NCI-H2227 (cell line): ENCODE data around the gene EIF2S1.

Experiments
- DNase-seq: peaks from one replicate; lab custom pipeline; 2025; ENCODE audit not compliant: unreplicated experiment; lab: John Stamatoyannopoulos, UW

Gene EIF2S1

GRCh38 chr14:67435603-67436002, 75.5 kb downstream of the EIF2S1 start:
- no peak for DNase-seq
